HG02840 (cell line): ENCODE data around the gene KPNA2.
"Not testable (repeated sequence)": the region's sequence is repeated elsewhere in the genome, so short reads cannot be mapped to it uniquely, and the experiment has no call there.

Experiments
- ATAC-seq: cut with Tn5 transposase; IDR thresholded peaks from one replicate; pipeline ENCODE4 v1.9.1; 2021; ENCODE audit warnings: mild to moderate bottlenecking, moderate library complexity, moderate number of reproducible peaks; ENCODE audit not compliant: unreplicated experiment, low FRiP score

KPNA2 gene

DNA sequence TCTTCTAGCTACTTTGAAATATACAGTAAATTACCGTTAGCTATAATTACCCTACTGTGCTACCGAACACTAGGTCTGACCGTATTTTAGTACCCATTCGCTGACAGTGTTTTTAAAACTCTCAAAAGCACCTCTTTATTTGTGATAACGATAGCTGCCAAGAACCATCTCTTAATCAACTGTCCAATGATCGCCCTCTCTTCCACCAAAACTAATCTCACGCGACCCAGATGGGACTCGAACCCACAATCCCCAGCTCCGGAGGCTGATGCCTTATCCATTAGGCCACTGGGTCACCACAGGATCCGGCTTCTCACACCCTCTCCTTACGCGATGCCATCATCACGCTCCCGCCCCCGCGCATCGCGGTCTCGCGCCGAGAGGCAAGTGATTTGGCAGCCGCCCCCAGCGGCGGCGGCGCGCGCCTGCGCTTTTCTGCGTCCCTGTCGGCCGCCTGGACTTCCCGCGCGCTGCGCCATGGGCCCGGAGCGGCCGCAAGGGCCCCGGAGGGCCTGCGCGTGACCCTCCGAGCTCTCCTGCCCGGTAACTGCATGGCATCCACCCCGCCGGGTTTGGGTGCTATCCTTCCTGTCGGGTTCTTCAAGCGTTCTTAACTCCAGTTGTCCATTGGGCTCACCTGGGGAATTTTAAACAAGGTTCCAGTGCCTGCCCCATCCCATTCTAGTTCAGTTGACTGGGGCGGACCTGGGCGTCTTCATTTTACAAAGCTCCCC is 15.7 kb upstream of the KPNA2 start:
- peak; percentile 94 for ATAC-seq

- ATAC-seq: no peak
Observed at GRCh38 chr17:68020409-68020756, 15.2 kb upstream of the KPNA2 start.

DNA sequence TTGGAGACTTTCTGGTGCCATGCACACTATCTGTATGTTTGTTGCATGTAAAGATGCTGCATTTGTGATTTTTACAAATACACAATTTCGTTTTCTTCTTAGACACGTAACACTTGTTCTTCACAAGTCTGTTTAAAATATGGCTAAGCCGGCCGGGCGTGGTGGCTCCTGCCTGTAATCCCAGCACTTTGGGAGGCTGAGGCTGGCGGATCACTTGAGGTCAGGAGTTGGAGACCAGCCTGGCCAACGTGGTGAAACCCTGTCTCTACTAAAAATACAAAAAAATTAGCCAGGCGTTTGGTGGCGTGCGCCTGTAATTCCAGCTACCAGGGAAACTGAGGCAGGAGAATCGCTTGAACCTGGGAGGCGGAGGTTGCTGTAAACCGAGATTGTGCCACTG is 14.7 kb upstream of the KPNA2 start:
- ATAC-seq: not testable (repeated sequence)

- no peak for ATAC-seq
Observed at GRCh38 chr17:68021963-68022362, 13.6 kb upstream of the KPNA2 start.

- not testable (repeated sequence) for ATAC-seq
Observed at GRCh38 chr17:68022547-68022946, 13.0 kb upstream of the KPNA2 start.

DNA sequence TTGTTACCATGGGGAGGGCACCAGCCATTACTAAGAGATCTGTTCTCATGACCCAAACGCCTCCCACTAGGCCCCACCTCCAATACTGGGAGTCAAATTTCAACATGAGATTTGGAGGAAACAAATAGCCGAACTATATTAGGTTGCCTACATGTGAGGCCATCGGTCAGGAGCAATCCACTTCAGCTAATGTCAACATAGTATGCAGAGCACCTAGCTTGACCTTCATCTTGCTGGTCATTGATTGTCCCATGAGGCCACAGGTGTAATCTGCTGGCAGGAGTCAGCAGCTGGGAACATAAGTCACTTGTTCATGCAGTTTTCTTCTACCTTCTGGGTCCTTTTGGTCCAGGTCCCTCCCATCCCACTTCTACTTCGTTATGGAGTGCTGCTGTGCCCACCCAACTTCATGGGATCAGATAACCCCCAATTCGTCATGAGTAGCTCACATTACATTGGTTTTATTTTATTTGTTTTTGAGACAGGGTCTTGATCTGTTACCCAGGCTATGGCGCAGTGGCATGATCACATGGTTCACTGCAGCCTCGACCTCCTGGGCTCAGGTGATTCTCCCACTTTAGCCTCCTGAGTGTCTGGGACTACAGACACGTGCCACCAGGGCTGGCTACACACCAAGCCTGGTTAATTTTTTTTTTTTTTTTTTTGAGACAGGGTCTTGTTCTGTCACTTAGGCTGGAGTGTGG is 5.9 kb upstream of the KPNA2 start:
- ATAC-seq: no peak

GRCh38 chr17:68033636-68034451 is 1.7 kb upstream of the KPNA2 start:
- ATAC-seq: no peak

- ATAC-seq: no peak
Observed at GRCh38 chr17:68034452-68034776, 1.1 kb upstream of the KPNA2 start.

DNA sequence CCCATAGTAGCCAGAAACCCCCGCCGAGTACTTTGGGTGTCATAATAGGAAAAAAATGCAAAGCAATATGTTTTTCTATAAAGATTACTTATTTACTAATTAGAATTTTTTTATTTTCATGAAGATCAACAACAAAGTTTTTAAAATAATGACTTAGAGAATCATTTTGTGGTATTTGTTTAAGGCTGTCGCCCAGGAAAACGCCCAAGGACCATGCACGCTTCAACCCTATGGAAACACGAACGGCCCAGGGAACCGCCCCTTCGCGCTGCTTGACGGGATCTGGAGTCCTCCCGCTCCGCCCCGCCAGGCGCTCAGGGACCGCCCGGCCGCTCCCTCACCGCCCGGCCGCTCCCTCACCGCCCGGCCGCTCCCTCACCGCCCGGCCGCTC is 408 bp upstream of the KPNA2 start:
- peak; percentile 78 for ATAC-seq

GRCh38 chr17:68036304-68037147 is 991 bp downstream of the KPNA2 start:
- no peak for ATAC-seq

GRCh38 chr17:68047153-68047846 is 11.8 kb downstream of the KPNA2 start:
- ATAC-seq: no peak

DNA sequence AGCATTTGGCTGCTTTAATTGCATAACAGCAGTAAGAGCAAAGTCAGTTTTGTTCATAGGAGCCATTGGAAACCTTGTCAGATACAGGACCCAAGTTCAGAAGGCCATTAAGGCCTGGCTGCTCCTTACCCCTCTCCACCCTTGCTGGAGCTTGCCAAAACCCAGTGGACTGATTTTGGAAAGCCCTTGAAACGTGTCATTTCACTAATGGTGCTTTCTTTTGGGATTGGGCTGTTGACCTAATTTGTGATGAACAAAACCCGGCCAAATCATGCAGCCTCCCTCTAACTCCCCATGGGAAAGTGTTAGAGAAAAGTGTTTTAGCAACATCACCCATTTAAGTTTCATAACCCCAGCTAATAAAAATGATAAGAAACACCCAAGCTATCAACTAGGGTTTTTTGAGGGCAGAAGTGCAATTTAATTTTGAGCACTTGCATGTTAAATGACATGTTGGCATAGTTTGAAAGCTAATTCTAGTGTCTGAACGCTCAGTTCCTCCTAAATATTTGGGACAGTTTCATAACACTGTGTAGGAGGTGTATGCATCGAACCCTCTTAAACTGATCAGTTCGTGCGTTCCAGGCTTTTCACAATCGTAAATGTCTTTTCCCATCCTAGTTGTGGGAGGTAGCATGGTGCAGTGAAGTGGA is 12.5 kb downstream of the KPNA2 start:
- ATAC-seq: not testable (repeated sequence)

GRCh38 chr17:68048996-68049395 is 13.5 kb downstream of the KPNA2 start:
- no peak for ATAC-seq

DNA sequence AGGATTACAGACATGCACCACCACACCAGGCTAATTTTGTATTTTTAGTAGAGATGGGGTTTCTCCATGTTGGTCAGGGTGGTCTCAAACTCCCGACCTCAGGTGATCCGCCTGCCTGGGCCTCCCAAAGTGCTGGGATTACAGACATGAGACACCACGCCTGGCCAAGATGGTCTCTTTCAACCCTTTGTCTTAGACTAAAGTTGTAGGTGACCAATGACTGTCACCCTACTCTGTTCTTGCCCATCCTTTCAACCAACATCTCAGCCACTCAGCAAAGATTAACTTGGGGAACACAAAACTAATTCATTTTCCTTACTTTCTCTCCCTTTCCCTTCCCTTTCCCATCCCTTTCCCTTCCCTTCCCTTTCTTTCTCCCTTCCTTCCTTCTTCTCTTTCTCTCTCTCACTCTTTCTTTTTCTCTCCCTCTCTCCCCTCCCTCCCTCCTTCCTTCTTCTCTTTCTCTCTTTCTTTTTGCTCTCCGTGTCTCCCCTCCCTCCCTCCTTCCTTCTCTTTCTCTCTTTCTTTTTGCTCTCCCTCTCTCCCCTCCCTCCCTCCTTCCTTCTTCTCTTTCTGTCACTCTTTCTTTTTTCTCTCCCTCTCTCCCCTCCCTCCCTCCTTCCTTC is 14.4 kb downstream of the KPNA2 start:
- not testable (repeated sequence) for ATAC-seq

- ATAC-seq: not testable (repeated sequence)
Observed at GRCh38 chr17:68051321-68052312, 16.1 kb downstream of the KPNA2 start.

DNA sequence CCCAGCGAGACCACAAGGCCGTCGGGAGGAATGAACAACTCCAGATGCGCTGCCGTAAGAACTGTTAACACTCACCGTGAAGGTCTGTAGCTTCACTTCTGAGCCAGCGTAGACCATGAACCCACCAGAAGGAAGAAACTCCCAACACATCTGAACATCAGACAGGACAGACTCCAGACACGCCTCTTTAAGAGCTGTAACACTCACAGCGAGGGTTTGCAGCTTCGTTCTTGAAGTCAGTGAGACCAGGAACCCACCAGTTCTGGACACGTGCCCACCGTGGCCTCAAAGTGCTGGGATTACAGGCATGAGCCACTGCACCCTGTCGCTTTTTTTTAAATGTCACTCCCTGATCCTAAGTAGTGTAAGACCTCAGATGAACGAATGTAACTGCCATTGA is 17.3 kb downstream of the KPNA2 start:
- no peak for ATAC-seq

GRCh38 chr17:68053231-68054013 is 17.9 kb downstream of the KPNA2 start:
- no peak for ATAC-seq
